CD4-positive, CD25-positive, alpha-beta regulatory T cell (primary cell): ENCODE measurements around the gene SHISAL2B. TPM values are rescaled to one million over a fixed set of nuclear protein-coding genes. Genes with fewer than 3 reads are reported as not detected.
"Not testable (repeated sequence)": the region's sequence is repeated elsewhere in the genome, so short reads cannot be mapped to it uniquely, and the experiment has no call there.

Experiments
- ATAC-seq, 2 donors: fragments of 150-1000 bp; cut with Tn5 transposase; one replicate each; pipeline ENCODE4 v1.10.0; 2021; ENCODE audit warnings: low read depth in 2 of 2, moderate number of reproducible peaks in 2 of 2, moderate library complexity in 1 of 2
- DNase-seq, 3 donors: peaks; one replicate each; pipeline versions ENCODE4 v3.0.0 to v3.0.0-alpha.2; 2012 to 2022; ENCODE audit warnings: mixed read lengths in 1 of 3
- H3K27ac ChIP-seq: one replicate; pipeline ENCODE4 v1.7.0; 2013; ENCODE audit warnings: mild to moderate bottlenecking, low read length; ENCODE audit not compliant: insufficient read depth, poor library complexity, severe bottlenecking
- H3K27me3 ChIP-seq: one replicate; pipeline ENCODE4 v1.7.0; 2013; ENCODE audit warnings: low read length; ENCODE audit not compliant: control insufficient read depth, insufficient read depth
- H3K36me3 ChIP-seq: one replicate; pipeline ENCODE4 v1.7.0; 2013; ENCODE audit warnings: mild to moderate bottlenecking, low read length, moderate library complexity; ENCODE audit not compliant: control insufficient read depth, insufficient read depth
- H3K4me1 ChIP-seq: 2 replicates; pipeline ENCODE4 v1.7.0; 2013; ENCODE audit warnings: mild to moderate bottlenecking, low read length; ENCODE audit not compliant: insufficient read depth, control insufficient read depth, poor library complexity, severe bottlenecking
- H3K4me3 ChIP-seq: one replicate; pipeline ENCODE4 v1.7.0; 2013; ENCODE audit warnings: low read depth, mild to moderate bottlenecking, low read length, moderate library complexity
- H3K9me3 ChIP-seq, 2 experiments: 1 replicate in 1 of 2; 2 replicates in 1 of 2; pipeline ENCODE4 v1.7.0; 2013; ENCODE audit warnings: low read length in 2 of 2, mild to moderate bottlenecking in 1 of 2, moderate library complexity in 1 of 2; ENCODE audit not compliant: control insufficient read depth in 2 of 2
- H3K27ac Mint-ChIP-seq, 3 donors: one replicate each; pipeline ENCODE4 v1.8.0; 2020 to 2022; ENCODE audit warnings: mild to moderate bottlenecking in 3 of 3, mixed read lengths in 3 of 3, moderate library complexity in 2 of 3
- H3K27me3 Mint-ChIP-seq: one replicate; pipeline ENCODE4 v1.8.0; 2022; ENCODE audit warnings: mild to moderate bottlenecking, mixed read lengths
- H3K36me3 Mint-ChIP-seq: one replicate; pipeline ENCODE4 v1.8.0; 2020; ENCODE audit warnings: mixed read lengths
- H3K4me1 Mint-ChIP-seq, 4 donors: one replicate each; pipeline ENCODE4 v1.8.0; 2020 to 2022; ENCODE audit warnings: mixed read lengths in 4 of 4, mild to moderate bottlenecking in 1 of 4
- H3K4me3 Mint-ChIP-seq, 4 donors: one replicate each; pipeline ENCODE4 v1.8.0; 2020 to 2022; ENCODE audit warnings: mild to moderate bottlenecking in 4 of 4, mixed read lengths in 4 of 4, moderate library complexity in 3 of 4
- H3K9me3 Mint-ChIP-seq, 7 donors: one replicate each; pipeline ENCODE4 v1.8.0; 2020 to 2022; ENCODE audit warnings: mixed read lengths in 7 of 7, mild to moderate bottlenecking in 3 of 7, moderate library complexity in 2 of 7
- polyA plus RNA-seq, 4 donors: library from polyadenylated mRNA; unstranded; fragments of 300-500 nt; fragmentation: Illumina TruSeq; gene quantifications; one replicate each; pipeline ENCODE4 v1.2.3, GENCODE V29; 2021
- total RNA-seq: library from RNA; stranded (reverse); gene quantifications from one replicate; pipeline ENCODE4 v1.2.3, GENCODE V29; 2022

SHISAL2B gene
- total and polyA plus RNA-seq, 5 donors from 2014 or later = not detected

- H3K4me1 Mint-ChIP-seq, ATAC-seq, H3K36me3 Mint-ChIP-seq, H3K4me3 Mint-ChIP-seq, H3K36me3 ChIP-seq, H3K27me3 ChIP-seq, DNase-seq, H3K27ac Mint-ChIP-seq, H3K9me3 ChIP-seq, H3K4me1 ChIP-seq, H3K27ac ChIP-seq, H3K4me3 ChIP-seq: not testable (repeated sequence)
- peaks cover 35% of the 10 kb centered on the region for H3K27me3 Mint-ChIP-seq
- peaks cover 0 to 17% (median 12%) of the 10 kb centered on the region in 7 donors for H3K9me3 Mint-ChIP-seq
Measured at GRCh38 chr5:64696414-64696813, 6.1 kb downstream of the SHISAL2B start.

- no peaks in the 10 kb centered on the region for H3K36me3 ChIP-seq
- H3K27me3 ChIP-seq = no peaks in the 10 kb centered on the region
- no peak for ATAC-seq
- no peaks in the 10 kb centered on the region for H3K4me1 ChIP-seq
- H3K27ac ChIP-seq = no peak overlapping the region
- Mint-ChIP-seq H3K27me3 (peaks cover 26% of the 10 kb centered on the region), H3K4me3 (no peak overlapping the region), H3K9me3 (peaks cover 0 to 13% (median 8%) of the 10 kb centered on the region in 7 donors), H3K36me3 (no peaks in the 10 kb centered on the region), H3K27ac (no peak overlapping the region), H3K4me1 (peaks cover 0 to 5% (median 2%) of the 10 kb centered on the region in 4 donors)
- no peak overlapping the region for H3K4me3 ChIP-seq
- DNase-seq = no peak
- H3K9me3 ChIP-seq = peaks cover 3 to 8% of the 10 kb centered on the region in 2 experiments
Measured at GRCh38 chr5:64700765-64701164, 10.5 kb downstream of the SHISAL2B start.

- H3K27me3 ChIP-seq, H3K4me1 Mint-ChIP-seq, H3K4me1 ChIP-seq, H3K36me3 Mint-ChIP-seq, ATAC-seq, H3K4me3 Mint-ChIP-seq, DNase-seq, H3K27ac Mint-ChIP-seq, H3K4me3 ChIP-seq, H3K9me3 Mint-ChIP-seq, H3K9me3 ChIP-seq, H3K36me3 ChIP-seq, H3K27ac ChIP-seq: not testable (repeated sequence)
- peaks cover 15% of the 10 kb centered on the region for H3K27me3 Mint-ChIP-seq
Measured at GRCh38 chr5:64706074-64706473, 15.8 kb downstream of the SHISAL2B start.

- Histone ChIP-seq H3K36me3 (no peaks in the 10 kb centered on the region), H3K4me1 (no peaks in the 10 kb centered on the region), H3K4me3 (no peak overlapping the region), H3K27ac (no peak overlapping the region), H3K9me3 (no peaks in the 10 kb centered on the region), H3K27me3 (no peaks in the 10 kb centered on the region)
- DNase-seq (no peak), ATAC-seq (no peak)
- peaks cover 10% of the 10 kb centered on the region for H3K27me3 Mint-ChIP-seq
- no peaks in the 10 kb centered on the region for H3K9me3 Mint-ChIP-seq
- H3K4me1 Mint-ChIP-seq = no peaks in the 10 kb centered on the region
- no peak overlapping the region for H3K27ac Mint-ChIP-seq
- H3K4me3 Mint-ChIP-seq = no peak overlapping the region
- H3K36me3 Mint-ChIP-seq = no peaks in the 10 kb centered on the region
Measured at GRCh38 chr5:64707191-64707590, 16.9 kb downstream of the SHISAL2B start.

- not testable (repeated sequence) for ATAC-seq, H3K27ac ChIP-seq, H3K36me3 ChIP-seq, H3K4me3 Mint-ChIP-seq, H3K27me3 Mint-ChIP-seq, H3K27me3 ChIP-seq, H3K27ac Mint-ChIP-seq, H3K9me3 Mint-ChIP-seq, H3K4me3 ChIP-seq, H3K9me3 ChIP-seq, H3K36me3 Mint-ChIP-seq, H3K4me1 ChIP-seq, H3K4me1 Mint-ChIP-seq, DNase-seq
Measured at GRCh38 chr5:64714495-64714894, 24.2 kb downstream of the SHISAL2B start.

- Histone ChIP-seq H3K4me1 (no peaks in the 10 kb centered on the region), H3K9me3 (no peaks in the 10 kb centered on the region), H3K4me3 (no peak overlapping the region), H3K36me3 (peaks cover 36% of the 10 kb centered on the region), H3K27me3 (no peaks in the 10 kb centered on the region), H3K27ac (no peak overlapping the region)
- peaks cover 0 to 9% (median 4%) of the 10 kb centered on the region in 4 donors for H3K4me1 Mint-ChIP-seq
- peaks cover 0 to 3% (median 0%) of the 10 kb centered on the region in 7 donors for H3K9me3 Mint-ChIP-seq
- DNase-seq (no peak), ATAC-seq (no peak)
- H3K36me3 Mint-ChIP-seq = peaks cover 21% of the 10 kb centered on the region
- H3K27me3 Mint-ChIP-seq = no peaks in the 10 kb centered on the region
- no peak overlapping the region for H3K4me3 Mint-ChIP-seq
- H3K27ac Mint-ChIP-seq = no peak overlapping the region
Measured at GRCh38 chr5:64722588-64722987, 32.3 kb downstream of the SHISAL2B start.

GRCh38 chr5:64727150-64727549, 36.8 kb downstream of the SHISAL2B start:
- peak overlapping the region in 1 of 3 donors; percentile 18 for H3K27ac Mint-ChIP-seq
- Histone ChIP-seq H3K9me3 (no peaks in the 10 kb centered on the region), H3K4me1 (no peaks in the 10 kb centered on the region), H3K27me3 (no peaks in the 10 kb centered on the region), H3K36me3 (peaks cover 35% of the 10 kb centered on the region), H3K4me3 (no peak overlapping the region), H3K27ac (no peak overlapping the region)
- peaks cover 0 to 17% (median 7%) of the 10 kb centered on the region in 4 donors for H3K4me1 Mint-ChIP-seq
- no peak overlapping the region for H3K4me3 Mint-ChIP-seq
- DNase-seq (no peak), ATAC-seq (no peak)
- peaks cover 0 to 2% (median 0%) of the 10 kb centered on the region in 7 donors for H3K9me3 Mint-ChIP-seq
- H3K36me3 Mint-ChIP-seq = peaks cover 42% of the 10 kb centered on the region
- no peaks in the 10 kb centered on the region for H3K27me3 Mint-ChIP-seq

GRCh38 chr5:64742411-64742810, 52.1 kb downstream of the SHISAL2B start:
- Mint-ChIP-seq H3K36me3 (peaks cover 24% of the 10 kb centered on the region), H3K4me1 (peaks cover 5 to 10% (median 8%) of the 10 kb centered on the region in 4 donors), H3K9me3 (no peaks in the 10 kb centered on the region), H3K4me3 (no peak overlapping the region), H3K27ac (no peak overlapping the region), H3K27me3 (no peaks in the 10 kb centered on the region)
- H3K27me3 ChIP-seq = no peaks in the 10 kb centered on the region
- H3K9me3 ChIP-seq = no peaks in the 10 kb centered on the region
- no peak overlapping the region for H3K4me3 ChIP-seq
- ATAC-seq = no peak
- H3K27ac ChIP-seq = no peak overlapping the region
- peaks cover 28% of the 10 kb centered on the region for H3K36me3 ChIP-seq
- no peaks in the 10 kb centered on the region for H3K4me1 ChIP-seq
- DNase-seq = no peak
